ENCODE data around the gene HDAC4. TPM values are rescaled to one million over a fixed set of nuclear protein-coding genes. Genes with fewer than 3 reads are reported as not detected.

HDAC4 gene
- total RNA-seq, 4 donors from 2014 or later = 30.2 to 103 (median 51.7) TPM

- TF ChIP-seq CTCF (IDR thresholded peaks at IDR 0.05) = no peak
- ATAC-seq (ENCODE audit: low FRiP score) = no peak
- no peak for DNase-seq (ENCODE audit: low spot score)
Measured at GRCh38 chr2:239212121-239212928, 188.5 kb downstream of the HDAC4 start.

GRCh38 chr2:239211396-239212094 lies 189.3 kb downstream of the HDAC4 start:
- DNase-seq (ENCODE audit: low spot score) (no peak), ATAC-seq (ENCODE audit: low FRiP score) (peak; percentile 20)
- no peak for TF ChIP-seq CTCF (IDR thresholded peaks at IDR 0.05)

GRCh38 chr2:239209783-239210182 lies 191.0 kb downstream of the HDAC4 start:
- DNase-seq (ENCODE audit: low spot score) = no peak
- no peak for TF ChIP-seq CTCF (IDR thresholded peaks at IDR 0.05)
- no peak for ATAC-seq (ENCODE audit: low FRiP score)

- TF ChIP-seq CTCF (IDR thresholded peaks at IDR 0.05) = no peak
- no peak for DNase-seq (ENCODE audit: low spot score)
- ATAC-seq (ENCODE audit: low FRiP score) = no peak
Measured at GRCh38 chr2:239208465-239209180, 192.2 kb downstream of the HDAC4 start.

GRCh38 chr2:239206851-239207250 lies 194.0 kb downstream of the HDAC4 start:
- no peak for TF ChIP-seq CTCF (IDR thresholded peaks at IDR 0.05)
- no peak for ATAC-seq (ENCODE audit: low FRiP score)
- no peak for DNase-seq (ENCODE audit: low spot score)

- DNase-seq (ENCODE audit: low spot score) = no peak
- TF ChIP-seq CTCF (IDR thresholded peaks at IDR 0.05) = no peak
- ATAC-seq (ENCODE audit: low FRiP score) = no peak
Measured at GRCh38 chr2:239206042-239206441, 194.8 kb downstream of the HDAC4 start.
